GM21723 (cell line): ENCODE data around the gene ALG12.

Source experiments
- ATAC-seq: cut with Tn5 transposase; IDR thresholded peaks from one replicate; pipeline ENCODE4 v1.9.1; 2021; ENCODE audit warnings: mild to moderate bottlenecking, moderate library complexity; ENCODE audit not compliant: unreplicated experiment

Gene ALG12

DNA sequence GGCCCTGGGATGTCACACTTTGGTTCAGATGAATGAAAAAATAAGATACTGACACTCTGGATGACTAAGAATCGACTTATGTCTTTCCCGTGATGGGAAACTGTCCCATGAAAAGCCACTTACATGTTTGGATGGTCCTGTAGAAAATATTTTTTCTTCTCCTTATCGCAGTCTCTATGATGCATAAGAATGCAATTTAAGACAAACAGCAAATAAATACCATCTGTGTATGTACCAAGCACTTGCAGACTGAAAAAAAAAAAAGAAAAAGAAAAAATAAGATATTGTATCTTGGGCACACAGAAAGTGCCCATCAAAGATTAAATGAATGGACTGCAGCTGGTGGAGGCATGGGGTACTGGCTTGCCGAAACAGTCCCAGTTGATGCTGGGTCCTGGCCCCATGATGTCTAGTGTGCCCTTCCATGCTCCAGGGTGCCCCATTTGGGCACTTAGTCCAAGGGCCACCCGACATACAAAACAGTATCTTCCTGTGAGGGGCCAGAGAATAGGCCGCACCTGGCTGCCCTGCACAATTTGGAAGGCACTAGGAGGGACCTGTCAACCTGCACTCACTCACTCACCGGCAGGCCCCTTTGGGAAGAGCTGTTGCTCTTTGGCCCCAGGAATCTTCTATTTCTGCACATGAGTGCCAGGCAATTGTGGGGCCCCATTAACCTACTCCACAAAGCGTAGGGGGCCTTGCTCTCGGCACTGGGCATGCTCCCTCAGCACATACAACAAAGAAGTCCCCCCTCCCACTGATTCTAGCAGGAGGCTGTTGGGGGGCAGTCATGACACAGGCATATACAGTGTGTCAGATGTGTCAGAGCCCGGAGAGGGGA is 67.1 kb downstream of the ALG12 start:
- ATAC-seq = no peak
